GM23248 (cell line): ENCODE data around the gene AGFG1.

Experiments used
- EZH2 ChIP-seq: fragments of 200-600 bp; sonication (generic); IDR thresholded peaks from 2 replicates; pipeline ENCODE4 v1.6.1; 2018; ENCODE audit warnings: antibody characterized with exemption, mild to moderate bottlenecking; ENCODE audit not compliant: insufficient read depth, poor library complexity, severe bottlenecking
- EZH2phosphoT487 ChIP-seq: fragments of 200-600 bp; sonication (generic); IDR thresholded peaks from 2 replicates; pipeline ENCODE4 v1.6.1; 2018; ENCODE audit warnings: antibody characterized with exemption, moderate library complexity, mild to moderate bottlenecking, low read depth; ENCODE audit not compliant: insufficient read depth

DNA sequence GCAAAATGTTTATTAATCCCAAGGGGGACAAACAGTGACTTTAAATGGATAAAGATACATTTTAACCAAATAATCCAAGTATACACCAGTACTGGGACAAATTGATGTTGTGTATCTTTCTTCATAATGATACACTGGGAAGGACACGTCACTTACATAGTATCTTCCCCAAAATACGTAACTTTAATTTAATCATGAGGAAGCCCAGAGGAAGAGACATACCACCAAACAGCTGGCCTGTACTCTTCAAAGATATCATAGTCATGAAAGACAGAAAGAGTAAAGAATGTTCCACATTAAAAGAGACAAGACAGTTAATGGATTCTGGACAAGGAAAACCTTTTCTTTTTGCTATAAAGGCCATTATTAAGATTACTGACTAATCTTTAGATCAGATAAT is 37.1 kb downstream of the AGFG1 start:
- TF ChIP-seq EZH2phosphoT487, result no peak
- no peak for TF ChIP-seq EZH2
